Astrocyte of the hippocampus (primary cell): ENCODE data around the gene VWC2.
"Not testable (repeated sequence)": the region's sequence is repeated elsewhere in the genome, so short reads cannot be mapped to it uniquely, and the experiment has no call there.

Source experiments
- DNase-seq: peaks from one replicate; pipeline ENCODE4 v3.0.0; 2011; ENCODE audit warnings: low read depth, low spot score

VWC2 gene

DNA sequence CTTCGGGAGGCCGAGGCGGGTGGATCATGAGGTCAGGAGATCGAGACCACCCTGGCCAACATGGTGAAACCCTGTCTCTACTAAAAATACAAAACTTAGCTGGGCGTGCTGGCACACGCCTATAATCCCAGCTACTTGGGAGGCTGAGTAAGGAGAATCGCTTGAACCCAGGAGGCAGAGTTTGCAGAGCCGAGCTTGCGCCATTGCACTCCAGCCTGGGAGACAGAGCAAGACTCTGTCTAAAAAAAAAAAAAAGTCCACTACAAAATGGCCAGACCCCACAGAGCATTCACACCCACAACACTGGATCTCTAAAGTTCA lies 78.1 kb downstream of the VWC2 start:
- DNase-seq = not testable (repeated sequence)

GRCh38 chr7:49852619-49853462 lies 79.4 kb downstream of the VWC2 start:
- peak; percentile 71 for DNase-seq

DNA sequence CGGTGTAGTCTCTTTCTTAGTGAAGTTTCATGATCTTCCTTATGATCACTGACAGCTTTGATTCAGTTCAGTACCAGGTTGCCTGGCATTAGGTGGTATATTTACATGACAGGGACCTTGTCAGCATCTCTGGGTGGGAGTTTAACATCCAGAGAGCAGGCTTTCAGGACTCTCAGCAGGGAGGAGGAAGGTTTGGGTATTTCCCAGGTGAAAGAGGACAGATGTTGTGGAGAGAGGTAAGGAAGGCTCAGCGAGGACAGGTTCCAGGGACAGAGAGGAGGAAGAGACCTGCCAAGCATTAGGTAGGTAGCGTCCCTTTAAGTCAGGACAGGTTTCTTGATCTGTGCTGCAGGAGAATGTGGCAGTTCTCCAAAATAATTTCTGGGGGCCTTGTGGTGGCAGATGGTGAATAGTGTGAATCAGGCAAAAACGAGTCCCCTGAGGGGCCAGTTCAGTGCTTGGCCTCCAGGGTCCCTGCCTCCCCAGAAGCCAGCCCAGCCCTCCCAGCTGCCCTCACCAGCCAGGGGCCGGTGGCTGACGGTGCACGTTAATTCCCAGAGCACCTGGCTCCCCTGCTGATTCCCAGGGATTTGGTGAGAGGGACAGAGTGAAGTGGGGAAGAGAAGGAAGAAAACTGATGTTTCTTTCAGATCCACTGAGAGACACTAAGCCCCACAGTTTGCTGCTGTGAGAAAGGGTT lies 82.0 kb downstream of the VWC2 start:
- DNase-seq = no peak

GRCh38 chr7:49860293-49860692 lies 86.9 kb downstream of the VWC2 start:
- DNase-seq = no peak

GRCh38 chr7:49866076-49866735 lies 92.8 kb downstream of the VWC2 start:
- DNase-seq = no peak

DNA sequence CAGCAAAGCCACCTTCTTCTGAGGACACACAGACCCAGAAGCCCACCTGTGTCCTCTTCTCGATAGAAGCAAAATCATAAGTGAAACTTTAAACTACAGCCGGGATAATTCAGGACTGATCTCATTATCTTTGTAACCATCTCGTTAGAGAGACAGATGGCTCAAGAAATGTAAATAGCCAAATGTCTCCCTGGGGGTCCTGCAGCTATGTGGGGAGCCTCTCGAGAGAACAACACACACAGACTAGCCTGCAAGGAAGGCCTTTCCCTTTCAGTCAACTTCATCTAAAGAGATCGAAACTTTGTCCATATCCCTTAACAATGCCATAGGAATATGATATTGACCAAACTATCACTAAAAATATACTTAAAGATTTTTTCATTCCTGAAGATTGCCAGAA lies 93.5 kb downstream of the VWC2 start:
- no peak for DNase-seq

- no peak for DNase-seq
These were observed 100.0 kb downstream of the VWC2 start for GRCh38 chr7:49873420-49873819.

GRCh38 chr7:49875336-49875735 lies 101.9 kb downstream of the VWC2 start:
- no peak for DNase-seq

DNA sequence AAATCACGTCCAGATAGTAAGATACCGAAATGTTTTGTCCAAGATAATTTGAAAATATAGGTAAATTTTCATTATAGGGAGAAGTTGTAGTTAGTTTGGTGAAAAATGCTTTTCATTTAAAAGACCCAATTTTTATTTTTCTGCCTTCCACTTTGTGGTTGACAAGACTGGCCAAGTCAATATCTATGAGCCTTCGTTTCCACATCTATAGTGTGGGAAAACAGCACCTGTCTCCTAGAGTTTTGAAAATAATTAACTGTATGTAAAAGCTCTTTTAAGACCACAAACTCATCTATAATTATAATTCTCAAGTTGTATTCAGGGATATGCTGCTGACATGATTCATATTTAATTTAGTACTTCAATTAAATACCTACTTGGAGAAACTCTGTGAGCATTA lies 102.8 kb downstream of the VWC2 start:
- no peak for DNase-seq

DNA sequence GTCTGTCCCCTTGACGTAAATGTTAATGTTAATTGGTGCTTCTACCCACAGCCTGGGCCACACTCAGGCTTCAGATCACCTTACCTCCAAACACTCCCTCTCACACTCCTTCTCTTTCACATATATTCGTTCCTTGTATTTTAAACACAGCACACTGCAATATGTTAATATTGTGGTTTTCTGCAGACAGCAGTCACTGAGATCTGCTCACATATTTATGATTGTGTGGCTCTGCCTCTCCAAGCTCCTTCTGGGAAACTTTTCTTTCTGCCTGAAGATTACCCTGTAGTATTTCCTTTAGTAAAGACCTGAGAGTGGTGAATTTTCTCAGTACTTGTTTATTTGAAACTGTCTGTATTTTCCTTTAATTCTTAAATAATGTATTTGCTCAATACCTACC lies 104.7 kb downstream of the VWC2 start:
- no peak for DNase-seq

- no peak for DNase-seq
These were observed 105.2 kb downstream of the VWC2 start for GRCh38 chr7:49878627-49879026.

DNA sequence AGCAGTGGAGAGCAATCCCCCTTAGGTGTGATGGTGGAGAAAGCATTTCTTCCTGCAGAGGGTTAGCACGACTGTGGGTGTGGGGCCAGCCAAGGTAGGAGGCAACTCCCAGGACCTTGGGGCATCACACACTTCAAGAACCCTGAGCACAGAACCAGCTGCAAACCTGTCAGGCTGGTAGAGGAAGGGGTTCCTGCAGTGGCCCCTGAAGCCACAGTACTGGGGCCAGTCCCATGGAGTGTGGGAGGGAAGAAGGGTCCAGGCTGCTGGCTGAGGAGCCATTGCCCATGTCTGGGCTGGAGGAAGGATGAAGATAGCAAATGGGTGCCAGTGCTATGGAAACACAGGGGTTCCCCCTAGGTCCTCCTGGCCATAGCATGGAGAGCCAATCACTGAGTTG lies 110.5 kb downstream of the VWC2 start:
- no peak for DNase-seq

DNA sequence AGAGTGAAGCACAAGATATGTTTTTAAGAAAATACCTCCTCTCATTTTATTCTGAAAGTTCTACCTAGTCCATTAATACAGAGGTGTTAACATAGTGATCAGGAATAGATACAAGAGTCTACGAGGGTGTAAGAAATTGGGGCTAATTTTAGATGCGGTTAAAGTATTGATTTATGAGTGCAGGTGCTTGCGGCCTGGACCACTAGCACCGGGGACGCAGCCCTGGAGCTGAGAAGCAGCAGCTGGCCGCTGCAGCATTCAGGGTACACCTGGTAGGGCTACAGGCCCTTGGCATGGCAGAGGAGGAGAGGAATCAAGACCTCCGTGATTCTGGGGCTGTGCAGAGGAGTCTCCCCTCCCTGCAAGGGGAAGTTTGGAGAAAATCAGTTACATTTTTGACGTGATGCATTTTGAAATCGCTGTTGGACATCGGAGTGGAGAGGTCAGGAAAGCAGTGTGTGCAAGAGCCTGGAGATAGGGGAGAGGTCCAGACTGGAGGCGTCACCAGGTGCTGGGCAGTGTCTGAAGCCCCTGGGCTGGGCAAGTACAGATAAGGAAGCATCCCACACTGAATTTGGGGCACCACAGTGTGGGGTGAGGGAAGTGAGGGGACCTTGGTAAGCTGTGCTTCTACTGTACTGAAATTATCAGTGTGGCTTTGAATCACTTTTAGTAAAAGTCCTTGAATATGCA lies 112.3 kb downstream of the VWC2 start:
- no peak for DNase-seq

- no peak for DNase-seq
These were observed 119.0 kb downstream of the VWC2 start for GRCh38 chr7:49892481-49892880.

DNA sequence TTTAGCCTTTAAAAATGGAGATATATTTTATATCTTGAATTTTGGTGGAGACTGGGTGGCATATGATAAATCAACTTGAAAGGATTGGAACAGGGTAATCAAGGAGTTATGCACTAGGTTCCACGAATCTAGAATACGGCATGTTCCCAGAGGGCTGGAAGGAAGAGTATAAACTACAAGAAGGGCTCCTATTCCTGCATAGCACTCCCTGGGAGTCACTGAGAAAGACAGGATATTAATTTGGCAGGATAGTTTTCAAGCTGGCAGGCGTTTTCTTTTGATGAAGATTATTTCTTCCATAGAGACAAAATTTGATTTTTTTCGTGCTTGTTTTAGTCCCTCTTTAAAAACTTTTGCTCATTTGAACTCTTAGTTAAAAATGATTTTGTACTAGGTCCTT lies 119.7 kb downstream of the VWC2 start:
- no peak for DNase-seq

GRCh38 chr7:49894543-49894942 lies 121.1 kb downstream of the VWC2 start:
- no peak for DNase-seq

DNA sequence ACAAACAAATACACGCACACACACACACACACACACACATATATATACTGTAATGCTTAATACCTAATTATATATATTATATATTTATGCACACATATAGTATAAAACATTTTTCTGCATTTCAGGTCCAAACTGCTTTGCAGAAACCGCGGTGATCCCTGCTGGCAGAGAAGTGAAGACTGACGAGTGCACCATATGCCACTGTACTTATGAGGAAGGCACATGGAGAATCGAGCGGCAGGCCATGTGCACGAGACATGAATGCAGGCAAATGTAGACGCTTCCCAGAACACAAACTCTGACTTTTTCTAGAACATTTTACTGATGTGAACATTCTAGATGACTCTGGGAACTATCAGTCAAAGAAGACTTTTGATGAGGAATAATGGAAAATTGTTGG lies 138.5 kb downstream of the VWC2 start:
- DNase-seq = no peak

- no peak for DNase-seq
These were observed 153.3 kb downstream of the VWC2 start for GRCh38 chr7:49926720-49927119.

DNA sequence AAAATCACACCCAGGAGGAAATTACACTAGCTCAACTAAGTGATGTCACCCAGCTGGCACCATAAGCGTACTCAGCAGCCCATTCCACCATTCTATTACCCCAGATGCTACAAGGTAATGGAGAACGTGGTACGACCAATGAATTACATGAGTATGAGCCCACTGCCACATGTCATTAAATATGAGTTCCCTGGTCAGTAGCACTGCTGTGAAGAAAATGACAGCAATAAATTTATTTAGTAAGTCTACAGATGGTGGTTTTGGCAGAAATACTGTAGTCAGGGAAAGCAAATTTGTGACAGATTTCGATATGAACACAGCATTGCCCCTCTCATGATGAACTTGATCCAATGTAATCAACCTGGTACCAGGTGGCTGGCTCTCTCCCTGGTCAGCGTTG lies 154.2 kb downstream of the VWC2 start:
- no peak for DNase-seq

DNA sequence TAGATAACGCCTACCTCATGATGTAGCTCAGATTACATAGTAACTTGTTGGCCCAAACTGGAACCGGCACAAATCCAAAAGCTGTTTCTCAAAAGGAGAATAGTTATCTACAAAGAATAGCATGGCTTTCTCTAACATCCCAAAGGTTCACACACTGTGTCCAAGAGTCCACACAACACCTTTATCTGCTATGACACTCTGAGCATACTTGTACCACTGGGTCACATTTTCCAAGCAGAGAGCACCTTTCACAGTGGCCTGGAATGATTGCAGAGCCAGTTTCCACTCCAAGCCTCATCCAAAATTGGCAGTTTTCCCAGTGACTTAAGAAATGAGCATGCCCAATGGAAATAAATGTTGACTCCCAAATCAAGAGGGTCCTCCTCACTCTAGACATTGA lies 155.3 kb downstream of the VWC2 start:
- DNase-seq = no peak

GRCh38 chr7:49931627-49932026 lies 158.2 kb downstream of the VWC2 start:
- DNase-seq = no peak

DNA sequence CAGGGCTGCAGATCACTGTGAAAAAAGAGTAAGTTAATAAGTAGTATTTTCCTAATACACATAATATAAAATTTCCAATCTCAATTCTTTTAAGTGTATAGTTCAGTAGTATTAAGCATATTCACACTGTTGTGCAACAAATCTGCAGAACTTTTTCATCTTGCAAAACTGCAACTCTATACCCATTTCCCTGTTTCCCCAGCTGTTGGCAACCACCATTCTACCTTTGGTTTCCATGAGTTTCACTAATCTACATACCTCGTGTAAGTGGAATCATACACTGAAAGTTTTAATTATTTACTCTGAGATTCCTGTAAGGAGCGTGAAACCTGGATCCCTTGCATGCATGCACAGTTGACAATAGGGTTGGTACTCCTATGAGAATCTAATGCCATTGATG lies 164.2 kb downstream of the VWC2 start:
- DNase-seq = no peak
